HepG2 (cell line): ENCODE data around the gene CFAP69. TPM values are rescaled to one million over a fixed set of nuclear protein-coding genes. Genes with fewer than 3 reads are reported as not detected.

Experiments used
- ATAC-seq: fragments of 200-7000 bp; cut with Tn5 transposase; 3 replicates; pipeline ENCODE4 v1.9.1; 2020; ENCODE audit warnings: mild to moderate bottlenecking, moderate library complexity
- BruUV-seq: library from RNA; stranded (reverse); fragments of 400-500 nt; replicated peaks from 2 replicates; lab custom pipeline; 2021; lab: Mats Ljungman, UMichigan
- CTCF ChIA-PET: fragments of 300-600 bp; formaldehyde crosslinking; extraction: SDS; loops from one replicate; lab custom pipeline; 2021; ENCODE audit warnings: low total read pairs, inconsistent platforms, low intra/inter-chr PET ratio; lab: Yijun Ruan, JAX
- POLR2A ChIA-PET: fragments of 350-600 bp; sonication (Branson Sonifier 250); formaldehyde crosslinking; loops from one replicate; lab custom pipeline; 2020; ENCODE audit warnings: antibody characterized with exemption, inconsistent platforms; lab: Yijun Ruan, JAX
- DNase-seq: peaks from one replicate; pipeline ENCODE4 v3.0.0-alpha.2; 2015; ENCODE audit warnings: low spot score
- FAIRE-seq: peaks from 3 replicates; lab custom pipeline; 2011; peaks lifted over from hg19 to GRCh38; lab: Jason Lieb, UNC
- H2AFZ ChIP-seq: one replicate; pipeline ENCODE4 v1.6.1; 2011; ENCODE audit warnings: low read length, inconsistent platforms
- H3K27ac ChIP-seq: fragments of 300-600 bp; 3 replicates; pipeline ENCODE4 v1.8.0; 2011; ENCODE audit warnings: mixed run types, mild to moderate bottlenecking, mixed read lengths, low read length, inconsistent platforms; ENCODE audit not compliant: insufficient read depth; ENCODE audit errors: extremely low read length
- H3K27me3 ChIP-seq, 2 experiments: fragments of 200-600 bp in 1 of 2; 2 replicates in 1 of 2; 3 replicates in 1 of 2; pipeline versions ENCODE4 v1.6.0 to v1.8.0; 2011; ENCODE audit warnings: low read length in 2 of 2, mild to moderate bottlenecking in 2 of 2, moderate library complexity in 2 of 2, inconsistent platforms in 1 of 2; ENCODE audit not compliant: insufficient read depth in 2 of 2, control insufficient read depth in 1 of 2
- H3K36me3 ChIP-seq, 2 experiments: fragments of 200-600 bp in 1 of 2; replicated peaks in 1 of 2; 2 replicates in 1 of 2; 3 replicates in 1 of 2; pipeline versions ENCODE4 v1.5.1 to v1.8.0; 2011; ENCODE audit warnings: low read length in 2 of 2, inconsistent platforms in 1 of 2; ENCODE audit not compliant: insufficient read depth in 2 of 2, control insufficient read depth in 1 of 2
- H3K4me1 ChIP-seq: 2 replicates; pipeline ENCODE4 v1.5.1; 2012; ENCODE audit warnings: low read length, inconsistent platforms; ENCODE audit not compliant: insufficient read depth
- H3K4me2 ChIP-seq: 2 replicates; pipeline ENCODE4 v1.6.0; 2011; ENCODE audit warnings: low read depth, low read length, inconsistent platforms
- H3K4me3 ChIP-seq, 3 experiments: fragments of 200-600 bp in 1 of 3; sonication (generic), shearing (Covaris generic) in 1 of 3; replicated peaks in 1 of 3; 2 replicates each; pipeline ENCODE4 v1.5.1; 2011 to 2016; ENCODE audit warnings: low read length in 3 of 3, inconsistent platforms in 2 of 3, low read depth in 2 of 3, mild to moderate bottlenecking in 2 of 3, control low read depth in 1 of 3, mixed read lengths in 1 of 3; ENCODE audit not compliant: insufficient read depth in 1 of 3
- H3K79me2 ChIP-seq: one replicate; pipeline ENCODE4 v1.6.1; 2011; ENCODE audit warnings: low read length, inconsistent platforms; ENCODE audit not compliant: insufficient read depth
- H3K9ac ChIP-seq: 2 replicates; pipeline ENCODE4 v1.6.0; 2011; ENCODE audit warnings: mild to moderate bottlenecking, low read depth, low read length, inconsistent platforms; ENCODE audit not compliant: insufficient read depth
- H3K9me3 ChIP-seq: 2 replicates; pipeline ENCODE4 v1.5.1; 2012; ENCODE audit warnings: mild to moderate bottlenecking, low read length
- H4K20me1 ChIP-seq: 2 replicates; pipeline ENCODE4 v1.6.0; 2011; ENCODE audit warnings: inconsistent platforms, mild to moderate bottlenecking, low read length, moderate library complexity; ENCODE audit not compliant: insufficient read depth
- CEBPB ChIP-seq: IDR thresholded peaks from 2 replicates; pipeline ENCODE4 v1.6.1; 2011; ENCODE audit warnings: low read depth, low read length, improper control_type of control experiment, borderline replicate concordance
- NBN ChIP-seq: fragments of 450-650 bp; conservative IDR thresholded peaks from 2 replicates; pipeline ENCODE4 v1.6.1; 2017
- ZNF230 ChIP-seq: sonication (generic); formaldehyde crosslinking; IDR thresholded peaks from 2 replicates; pipeline ENCODE4 v1.4.0; 2020; ENCODE audit warnings: mild to moderate bottlenecking, missing genetic modification reagents
- WGBS: methylation state at CpG from one replicate; pipeline ENCODE4 v1.1.6; 2017; ENCODE audit warnings: low lambda C conversion rate; 5-methylcytosine and 5-hydroxymethylcytosine counted together
- in situ Hi-C: cut with HindIII; loops from 2 replicates; pipeline ENCODE4 v1.10.0; 2017; ENCODE audit warnings: low pct_unique_long_range_greater_than_20kb; ENCODE audit not compliant: extremely low pct_ligation_motif_present
- intact Hi-C: fragments of 100-400 bp; cut with micrococcal nuclease; formaldehyde crosslinking; loops from one replicate; pipeline ENCODE4 v1.10.0; 2022; ENCODE audit not compliant: unreplicated experiment
- polyA plus RNA-seq, 8 experiments: library from polyadenylated mRNA; depleted of rRNA in 3 of 8; stranded (reverse) in 7 of 8; unstranded in 1 of 8; fragments of >200 nt; fragmentation: Illumina TruSeq in 4 of 8; extraction: Trizol in 4 of 8; gene quantifications; 2 replicates each; pipeline versions ENCODE4 v1.2.1 to v1.2.3, GENCODE V29; 2011 to 2016; ENCODE audit warnings: low read depth in 4 of 8, missing spikeins in 1 of 8, mixed read lengths in 1 of 8; ENCODE audit not compliant: insufficient read depth in 1 of 8
- total RNA-seq, 5 experiments: library from RNA; depleted of rRNA; stranded (reverse); fragments of >200 nt; fragmentation: Illumina TruSeq; extraction: Trizol; gene quantifications; 2 replicates each; pipeline ENCODE4 v1.2.3, GENCODE V29; 2016; ENCODE audit warnings: low read depth in 1 of 5
- TF ChIP-seq, protein P1 (sequence below): sonication (generic); formaldehyde crosslinking; IDR thresholded peaks from 2 replicates; pipeline ENCODE4 v1.8.0; 2023; ENCODE audit warnings: mild to moderate bottlenecking, missing genetic modification reagents
- TF ChIP-seq, protein P2 (sequence below): sonication (generic); formaldehyde crosslinking; conservative IDR thresholded peaks from 2 replicates; pipeline ENCODE4 v1.8.1; 2023; ENCODE audit warnings: missing genetic modification reagents
- TF ChIP-seq, protein P3 (sequence below): sonication (generic); formaldehyde crosslinking; IDR thresholded peaks from 2 replicates; pipeline ENCODE4 v1.5.0; 2020; ENCODE audit warnings: missing genetic modification reagents

Gene CFAP69
- total and polyA plus RNA-seq, 2 of the 13 experiments (the other 11 are each of a cell fraction or from before 2014, with no cell fraction given) = 2.2 to 4.0 TPM

DNA sequence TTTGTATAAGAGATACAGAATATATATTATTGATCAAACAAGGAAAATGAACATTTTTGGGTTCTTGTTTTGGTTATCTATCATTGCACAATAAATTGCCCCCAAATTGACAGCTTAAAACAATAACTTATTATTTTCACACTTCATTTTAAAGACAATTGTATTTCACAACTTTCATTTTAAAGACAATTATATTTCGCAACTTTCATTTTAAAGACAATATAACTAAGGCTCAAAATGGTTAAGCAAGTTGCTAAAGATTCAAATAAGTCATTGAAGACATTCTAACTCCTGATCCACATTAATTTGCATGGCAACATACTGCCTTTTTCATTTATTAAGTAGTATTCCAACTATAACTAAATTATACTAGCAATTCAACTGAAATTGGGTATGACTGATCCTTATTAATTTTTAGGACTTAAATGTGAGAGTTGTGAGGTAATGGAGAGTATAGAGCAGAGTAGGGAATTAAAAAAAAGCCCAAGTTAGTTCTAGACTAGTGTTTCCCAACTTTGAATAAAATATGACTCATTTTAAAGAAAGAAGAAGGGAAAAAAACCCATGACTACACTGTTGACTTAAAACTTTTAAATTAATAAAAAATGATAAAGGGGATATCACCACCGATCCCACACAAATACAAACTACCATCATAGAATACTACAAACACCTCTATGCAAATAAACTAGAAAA is 43.3 kb upstream of the CFAP69 start:
- in situ Hi-C loops = no loop called here
- CTCF ChIA-PET = no interaction called here

More for the DNA sequence above, 43.3 kb upstream of the CFAP69 start:
- Histone ChIP-seq H3K9ac (no peak overlapping the region), H3K9me3 (no peaks in the 10 kb centered on the region), H3K4me3 (no peak overlapping the region), H3K4me1 (0 out of 2 replicates have a peak, but pooled peaks cover 9% of the 10 kb centered on the region), H3K27me3 (no peaks in the 10 kb centered on the region), H3K79me2 (no peaks in the 10 kb centered on the region), H3K4me2 (no peak overlapping the region), H4K20me1 (no peaks in the 10 kb centered on the region), H3K27ac (no peak overlapping the region), H3K36me3 (no peaks in the 10 kb centered on the region), H2AFZ (no peak overlapping the region)
- DNase-seq (no peak), ATAC-seq (no peak), FAIRE-seq (no peak)
- no TSS peak for BruUV-seq
- TF ChIP-seq, protein P1, sequence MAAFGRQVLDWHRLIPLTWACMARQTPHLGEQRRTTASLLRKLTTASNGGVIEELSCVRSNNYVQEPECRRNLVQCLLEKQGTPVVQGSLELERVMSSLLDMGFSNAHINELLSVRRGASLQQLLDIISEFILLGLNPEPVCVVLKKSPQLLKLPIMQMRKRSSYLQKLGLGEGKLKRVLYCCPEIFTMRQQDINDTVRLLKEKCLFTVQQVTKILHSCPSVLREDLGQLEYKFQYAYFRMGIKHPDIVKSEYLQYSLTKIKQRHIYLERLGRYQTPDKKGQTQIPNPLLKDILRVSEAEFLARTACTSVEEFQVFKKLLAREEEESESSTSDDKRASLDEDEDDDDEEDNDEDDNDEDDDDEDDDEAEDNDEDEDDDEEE (CRISPR knock-in tag) = no peak
- TF ChIP-seq, protein P2, sequence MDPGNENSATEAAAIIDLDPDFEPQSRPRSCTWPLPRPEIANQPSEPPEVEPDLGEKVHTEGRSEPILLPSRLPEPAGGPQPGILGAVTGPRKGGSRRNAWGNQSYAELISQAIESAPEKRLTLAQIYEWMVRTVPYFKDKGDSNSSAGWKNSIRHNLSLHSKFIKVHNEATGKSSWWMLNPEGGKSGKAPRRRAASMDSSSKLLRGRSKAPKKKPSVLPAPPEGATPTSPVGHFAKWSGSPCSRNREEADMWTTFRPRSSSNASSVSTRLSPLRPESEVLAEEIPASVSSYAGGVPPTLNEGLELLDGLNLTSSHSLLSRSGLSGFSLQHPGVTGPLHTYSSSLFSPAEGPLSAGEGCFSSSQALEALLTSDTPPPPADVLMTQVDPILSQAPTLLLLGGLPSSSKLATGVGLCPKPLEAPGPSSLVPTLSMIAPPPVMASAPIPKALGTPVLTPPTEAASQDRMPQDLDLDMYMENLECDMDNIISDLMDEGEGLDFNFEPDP = no peak
- TF ChIP-seq, protein P3, sequence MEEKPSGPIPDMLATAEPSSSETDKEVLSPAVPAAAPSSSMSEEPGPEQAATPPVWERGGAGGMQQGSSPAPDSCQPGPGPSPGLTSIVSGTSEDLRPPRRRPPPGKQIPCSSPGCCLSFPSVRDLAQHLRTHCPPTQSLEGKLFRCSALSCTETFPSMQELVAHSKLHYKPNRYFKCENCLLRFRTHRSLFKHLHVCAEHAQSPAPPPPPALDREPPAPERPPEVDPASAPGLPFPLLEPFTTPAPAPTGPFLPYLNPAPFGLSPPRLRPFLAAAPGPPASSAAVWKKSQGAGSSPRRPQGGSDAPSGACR (CRISPR knock-in tag) = no peak
- peak; percentile 81 for TF ChIP-seq CEBPB
- no peak for TF ChIP-seq NBN
- no peak for TF ChIP-seq ZNF230
- intact Hi-C loops = no loop called here
- WGBS = 59% methylated on average over 2 of the region's 2 CpGs
- POLR2A ChIA-PET = no interaction called here
